22Rv1 (cell line): ENCODE measurements around the gene TMC8.

Experiments used
- H3K27ac ChIP-seq: fragments of 450-650 bp; 2 replicates; pipeline ENCODE4 v1.5.1; 2017
- CTCF ChIP-seq: fragments of 450-650 bp; IDR thresholded peaks from 2 replicates; pipeline ENCODE4 v1.5.1; 2017; ENCODE audit warnings: mild to moderate bottlenecking
- ZFX ChIP-seq: fragments of 450-650 bp; IDR thresholded peaks from 2 replicates; pipeline ENCODE4 v1.6.1; 2017; ENCODE audit warnings: antibody characterized with exemption, borderline replicate concordance

TMC8 gene

GRCh38 chr17:78125138-78125913 lies 5.2 kb upstream of the TMC8 start:
- H3K27ac ChIP-seq: no peak overlapping the region
- no peak for TF ChIP-seq ZFX
- TF ChIP-seq CTCF: no peak

- no peak overlapping the region for H3K27ac ChIP-seq
Observed at GRCh38 chr17:78125976-78126894, 4.3 kb upstream of the TMC8 start.

GRCh38 chr17:78126895-78127238 lies 3.7 kb upstream of the TMC8 start:
- TF ChIP-seq ZFX: no peak
- TF ChIP-seq CTCF: no peak
- no peak overlapping the region for H3K27ac ChIP-seq

More at GRCh38 chr17:78125976-78126894, 4.3 kb upstream of the TMC8 start:
- TF ChIP-seq CTCF (no peak), ZFX (no peak)

GRCh38 chr17:78127239-78127887 lies 3.2 kb upstream of the TMC8 start:
- no peak for TF ChIP-seq CTCF
- no peak for TF ChIP-seq ZFX
- no peak overlapping the region for H3K27ac ChIP-seq

- H3K27ac ChIP-seq: no peak overlapping the region
- TF ChIP-seq CTCF (no peak), ZFX (no peak)
Observed at GRCh38 chr17:78127888-78128550, 2.6 kb upstream of the TMC8 start.

GRCh38 chr17:78128551-78129350 lies 1.8 kb upstream of the TMC8 start, which contains the start of gene TMC6:
TMC6 (minus strand) TSS chr17:78128755; CDS start chr17:78126832, 1,923 bp downstream.
- TF ChIP-seq CTCF (no peak), ZFX (no peak)
- no peak within 1 kb of the TSS for H3K27ac ChIP-seq
